NCI-H146 treated with DMSO at 0.1 percent for 48 hours (cell line): Measurements from ENCODE around the gene LSP1.

Source experiments
- DNase-seq: peaks from one replicate; lab custom pipeline; 2025; ENCODE audit not compliant: unreplicated experiment; lab: John Stamatoyannopoulos, UW

Gene LSP1

DNA sequence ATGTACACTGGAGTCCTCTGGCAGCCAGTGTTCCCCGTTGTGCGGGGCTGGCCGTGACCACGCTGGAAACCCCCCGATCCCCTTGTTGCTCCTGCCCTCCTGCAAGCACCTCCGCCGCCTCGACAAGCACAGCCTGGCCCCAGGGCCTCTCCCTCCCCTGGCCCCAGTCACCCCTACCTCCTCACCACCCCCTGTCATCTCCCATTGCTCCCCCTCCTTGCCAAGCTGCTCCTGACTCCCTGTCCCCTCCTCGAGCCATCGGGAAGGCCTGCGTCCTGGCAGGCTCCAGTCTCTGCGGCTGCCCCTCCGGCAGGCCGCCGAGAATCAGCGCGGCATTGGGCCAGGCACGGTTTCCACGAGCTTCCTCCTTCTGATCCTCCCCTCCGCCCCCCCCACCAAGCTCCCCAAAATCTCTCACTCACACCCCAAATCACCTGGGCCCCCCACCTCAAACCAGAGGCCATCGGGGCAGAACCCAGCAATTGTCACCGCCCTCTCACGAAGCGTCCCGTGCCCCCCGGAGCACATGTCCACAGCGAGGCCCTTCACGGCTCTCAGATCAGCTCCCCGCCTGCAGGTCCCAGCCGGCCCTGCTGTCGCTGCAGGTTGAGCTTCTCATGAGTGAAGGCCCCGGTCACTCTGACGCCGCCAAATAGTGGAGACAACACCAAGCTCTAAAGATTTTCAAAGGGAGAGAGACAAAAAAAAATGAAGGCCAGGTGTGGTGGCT, 5.7 kb upstream of the LSP1 start:
- DNase-seq, result no peak

GRCh38 chr11:1847926-1848639, 4.8 kb upstream of the LSP1 start:
- DNase-seq, result no peak

DNA sequence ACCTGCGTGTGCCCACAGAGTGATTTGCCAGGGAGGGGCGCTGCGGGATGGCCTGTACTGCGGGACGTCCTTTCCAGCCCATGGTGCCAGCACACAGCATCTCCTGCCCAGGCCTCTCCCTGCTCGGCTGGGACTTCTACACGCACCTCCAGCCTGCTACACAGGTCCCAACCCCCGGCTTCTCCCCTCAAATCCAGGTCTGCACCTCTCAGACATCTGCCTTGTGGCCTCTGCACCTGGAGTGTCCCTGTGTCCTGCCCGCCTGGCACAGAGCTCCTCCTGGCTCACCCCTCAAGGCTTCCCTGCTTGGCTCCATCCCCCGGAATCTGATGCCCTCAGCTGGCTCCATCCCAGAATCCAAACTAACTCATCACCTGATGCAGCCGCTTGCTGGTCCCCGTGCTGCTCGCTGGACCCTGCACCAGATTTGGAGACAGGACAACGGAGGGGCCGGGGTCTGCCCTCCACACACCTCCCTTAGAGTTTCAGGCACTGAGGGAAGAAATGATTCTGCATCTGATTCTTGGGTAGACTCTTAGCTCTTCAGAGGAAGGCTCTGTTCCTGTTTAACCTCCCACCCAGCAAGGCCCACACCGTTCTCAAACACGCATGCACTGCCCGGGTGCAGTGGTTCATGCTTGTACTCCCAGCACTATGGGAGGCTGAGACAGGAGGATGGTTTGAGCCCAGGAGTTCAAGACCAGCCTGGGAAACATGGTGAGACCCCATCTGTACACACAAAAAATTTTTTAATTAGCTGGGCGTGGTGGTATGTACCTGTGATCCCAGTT, 4.0 kb upstream of the LSP1 start:
- DNase-seq, result no peak

- no peak for DNase-seq
Observed at GRCh38 chr11:1851468-1852180, 1.3 kb upstream of the LSP1 start.

DNA sequence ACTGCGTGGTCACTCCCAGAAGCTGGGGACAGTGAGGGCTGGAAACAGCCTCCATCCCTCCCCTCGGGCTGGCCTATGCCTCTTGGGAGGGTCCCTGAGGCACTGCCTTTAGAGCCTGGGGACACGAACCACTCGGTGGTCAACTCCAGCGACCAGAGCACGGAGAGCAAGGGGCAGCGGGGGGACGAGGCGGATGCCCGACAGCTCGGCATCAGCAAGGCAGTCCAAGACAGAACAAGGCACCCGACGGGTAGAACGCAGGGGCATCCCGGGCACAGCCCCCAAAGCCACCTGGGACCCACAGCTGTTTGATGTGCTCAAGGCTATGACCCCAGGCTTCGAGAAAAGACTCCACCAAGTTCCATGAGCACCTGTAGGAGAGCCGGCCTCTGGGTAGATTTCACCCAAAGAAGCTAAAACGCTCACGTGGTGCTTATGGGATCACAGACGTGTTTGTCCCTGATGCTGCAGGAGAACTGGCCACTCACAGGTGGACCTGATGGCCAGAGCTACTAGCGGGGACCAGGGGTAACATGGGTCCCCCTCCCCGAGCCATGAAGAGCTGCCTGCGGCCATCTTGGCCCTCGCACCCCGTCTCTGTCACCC, 510 bp upstream of the LSP1 start:
- DNase-seq, result no peak

- no peak for DNase-seq
Observed at GRCh38 chr11:1853376-1854131, 670 bp downstream of the LSP1 start.

GRCh38 chr11:1854132-1854948, 1.5 kb downstream of the LSP1 start:
- DNase-seq, result no peak

DNA sequence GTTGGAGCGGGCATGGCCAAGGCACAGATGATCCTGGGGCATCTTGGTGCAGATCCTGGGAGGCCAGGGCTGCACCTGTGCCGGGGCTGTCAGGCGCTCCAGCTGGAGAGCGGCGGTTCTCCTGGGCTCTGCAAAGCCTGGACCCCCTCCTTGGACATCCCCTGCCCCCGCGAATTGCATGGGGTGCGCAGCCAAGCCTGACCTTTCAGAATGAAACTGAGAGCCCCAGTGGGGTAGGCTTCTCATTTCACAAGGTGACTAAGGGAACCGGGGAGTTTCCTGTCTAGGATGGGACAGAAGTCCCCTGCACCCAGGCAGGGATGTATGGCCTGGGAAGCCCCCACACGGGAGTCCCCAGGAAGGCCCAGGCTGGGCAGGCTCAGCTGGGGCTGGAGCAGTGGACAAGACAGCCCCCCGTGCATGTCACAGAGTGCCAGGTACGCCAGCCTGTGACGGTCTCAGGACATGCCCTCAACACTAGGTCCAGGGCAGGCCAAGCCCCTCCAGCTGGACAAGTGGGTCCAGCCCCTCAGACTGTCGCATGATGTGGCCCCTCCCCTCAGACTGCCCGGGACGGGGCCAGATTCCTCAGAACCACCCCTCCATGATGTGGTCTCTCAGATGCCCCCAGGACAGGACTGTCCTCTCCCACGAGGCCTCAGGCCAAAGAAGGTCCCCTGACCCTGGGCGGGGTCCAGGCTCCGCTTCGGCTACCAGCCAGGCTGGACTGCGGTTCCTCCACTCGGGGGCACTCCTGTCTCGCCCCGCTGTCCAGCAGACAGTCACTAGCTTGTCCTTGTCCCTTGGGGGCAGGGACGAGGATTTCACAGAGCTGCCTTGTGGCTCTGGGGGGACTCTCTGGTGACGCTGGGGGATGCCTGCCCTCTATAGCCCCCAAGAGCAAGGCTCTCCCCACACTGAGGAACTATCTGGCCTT, 2.3 kb downstream of the LSP1 start:
- DNase-seq, result no peak

GRCh38 chr11:1855886-1856265, 3.0 kb downstream of the LSP1 start:
- DNase-seq, result no peak

DNA sequence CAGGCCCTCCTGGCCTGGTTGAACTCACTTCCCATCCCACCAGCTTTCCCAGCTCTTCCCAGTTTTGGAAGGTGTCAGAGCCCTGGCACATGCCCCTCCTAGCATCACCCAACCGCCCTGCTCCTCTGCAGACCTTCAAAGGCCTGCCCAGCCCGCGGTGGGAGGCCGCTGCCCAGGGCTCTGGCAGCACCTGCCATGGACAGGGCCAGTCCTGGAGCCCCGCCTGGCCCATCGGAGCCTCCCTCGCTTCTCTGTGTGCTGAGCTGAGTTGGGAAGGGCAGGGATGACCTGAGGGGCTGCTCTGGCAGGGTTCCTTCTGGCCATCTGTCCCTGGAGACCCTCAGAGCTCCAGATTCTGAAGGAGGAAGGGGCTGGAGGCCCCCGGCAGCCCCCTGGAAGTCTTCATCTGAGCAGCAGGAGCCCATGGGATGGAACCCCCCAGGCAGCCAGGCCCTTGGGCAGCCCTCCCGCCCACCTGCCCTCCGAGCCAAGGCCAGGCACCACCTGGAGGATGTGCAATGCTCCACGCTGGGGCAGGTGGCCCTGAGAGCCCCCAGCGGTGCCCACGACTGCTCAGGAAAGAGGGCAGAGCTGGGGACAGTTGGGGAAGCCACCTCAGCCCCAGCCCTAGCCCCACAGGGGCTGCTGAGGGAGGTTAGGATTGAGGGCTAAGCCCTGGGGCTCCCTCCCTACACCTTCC, 3.6 kb downstream of the LSP1 start:
- DNase-seq, result no peak

DNA sequence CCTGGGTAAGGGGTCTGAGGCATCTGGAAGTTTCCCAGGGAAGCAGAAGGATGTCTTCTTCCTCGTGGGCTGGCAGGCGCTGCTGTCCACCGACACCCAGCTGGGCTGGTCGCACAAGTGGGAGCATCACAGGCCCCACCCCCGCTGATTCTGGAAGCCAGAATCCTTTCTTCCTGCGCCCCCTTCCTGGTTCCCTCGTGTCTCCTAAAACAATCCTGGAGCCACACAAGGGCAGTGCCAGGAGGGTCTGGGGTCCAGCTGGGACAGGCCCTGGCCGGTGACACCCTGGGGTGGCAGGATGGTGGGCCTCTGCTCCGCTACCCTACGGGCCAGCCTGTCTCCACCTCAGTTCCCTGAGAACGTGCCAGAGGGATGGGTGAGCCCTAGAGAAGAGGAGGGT, 4.2 kb downstream of the LSP1 start:
- DNase-seq, result no peak

DNA sequence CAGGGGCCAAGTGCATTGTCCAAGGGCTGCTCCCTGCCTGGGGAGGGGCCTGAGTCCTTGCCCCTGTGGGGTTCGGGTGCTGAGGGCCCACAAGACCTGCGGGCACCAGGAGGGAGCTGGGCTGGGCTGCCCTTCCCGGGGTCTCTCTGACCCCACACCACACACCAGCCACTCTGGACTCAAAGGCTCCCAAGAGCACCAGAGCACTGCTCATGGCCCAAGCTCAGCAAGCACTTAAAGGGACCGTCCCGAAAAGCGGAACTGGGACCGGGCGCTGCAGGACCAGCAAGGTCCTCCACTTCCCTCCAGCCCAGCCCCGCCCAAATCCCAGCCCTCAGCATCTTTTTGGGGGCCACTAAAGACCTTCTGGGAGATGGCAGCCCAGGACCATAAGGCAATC, 5.3 kb downstream of the LSP1 start:
- DNase-seq, result no peak

DNA sequence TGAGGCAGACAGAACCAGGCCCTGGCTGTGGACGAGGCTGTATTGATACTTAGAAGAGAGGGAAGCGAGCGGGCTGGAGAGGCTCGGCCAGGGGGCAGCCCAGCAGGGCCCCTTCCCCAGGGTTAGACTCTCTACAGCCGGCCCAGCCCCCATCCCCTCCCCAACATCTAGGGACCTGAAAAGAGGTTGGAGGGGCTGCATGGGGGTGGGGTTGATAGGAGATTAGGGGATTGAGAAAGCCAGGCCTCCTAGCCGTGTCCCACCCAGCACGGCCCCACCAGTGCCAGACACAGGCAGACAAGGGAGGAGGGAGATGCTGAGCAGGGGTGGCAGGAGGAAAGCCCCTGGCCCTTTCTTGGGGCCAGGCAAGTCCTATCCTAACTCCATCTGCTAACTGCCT, 5.7 kb downstream of the LSP1 start:
- no peak for DNase-seq

- no peak for DNase-seq
Observed at GRCh38 chr11:1859004-1859403, 6.1 kb downstream of the LSP1 start.

DNA sequence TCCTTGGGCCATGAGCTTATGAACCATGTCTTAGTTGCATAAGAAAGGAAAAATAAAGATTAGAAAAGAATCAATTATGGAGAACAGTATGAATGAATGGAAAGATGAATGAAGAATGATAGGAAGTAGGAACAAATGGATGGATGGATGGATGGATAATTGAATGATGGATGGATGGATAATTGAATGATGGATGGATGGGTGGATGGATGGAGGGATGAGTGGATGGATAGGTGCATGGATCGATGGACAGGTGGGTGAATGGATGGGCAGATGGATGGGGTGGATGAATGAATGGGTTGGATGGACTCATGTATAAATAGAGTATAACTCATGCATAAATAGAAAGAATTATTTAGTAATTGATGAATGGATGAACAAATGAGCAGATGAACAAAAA, 7.2 kb downstream of the LSP1 start:
- no peak for DNase-seq

DNA sequence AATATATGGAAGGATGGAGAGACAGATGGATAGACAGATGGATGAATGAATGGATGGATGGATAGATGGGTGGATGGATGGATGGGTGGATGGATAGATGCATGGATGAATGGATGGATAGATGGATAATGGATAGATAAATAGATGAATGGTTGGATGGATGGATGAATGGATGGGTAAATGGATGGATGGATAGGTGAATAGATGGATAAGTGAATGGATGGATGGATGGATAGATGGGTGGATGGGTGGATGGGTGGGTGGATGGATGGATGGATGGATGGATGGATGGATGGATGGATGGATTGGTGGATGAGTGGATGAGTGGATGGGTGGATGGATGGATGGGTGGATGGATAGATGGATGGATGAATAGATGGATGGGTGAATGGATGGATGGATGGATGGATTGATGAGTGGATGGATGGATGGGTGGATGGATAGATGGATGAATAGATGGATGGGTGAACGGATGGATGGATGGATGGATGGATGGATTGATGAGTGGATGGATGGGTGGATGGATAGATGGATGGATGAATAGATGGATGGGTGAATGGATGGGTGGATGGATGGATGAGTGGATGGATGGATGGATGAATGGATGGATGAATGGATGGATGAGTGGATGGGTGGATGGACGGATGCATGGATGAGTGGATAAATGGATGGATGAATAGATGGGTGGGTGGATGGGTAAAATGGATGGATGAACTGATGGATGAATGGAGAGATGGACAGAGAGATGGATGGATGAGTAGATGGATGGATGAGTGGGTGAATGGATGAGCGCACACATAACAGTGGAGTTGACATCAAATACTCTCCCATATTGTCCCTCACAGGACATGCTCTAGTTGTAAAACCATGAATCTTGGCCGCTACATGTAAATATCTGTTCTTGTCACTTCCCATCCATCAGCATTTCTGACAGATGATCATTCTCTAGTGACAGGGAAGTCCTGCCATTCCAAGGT, 8.8 kb downstream of the LSP1 start:
- no peak for DNase-seq
